ENCODE results near the gene CSF2.

DNA sequence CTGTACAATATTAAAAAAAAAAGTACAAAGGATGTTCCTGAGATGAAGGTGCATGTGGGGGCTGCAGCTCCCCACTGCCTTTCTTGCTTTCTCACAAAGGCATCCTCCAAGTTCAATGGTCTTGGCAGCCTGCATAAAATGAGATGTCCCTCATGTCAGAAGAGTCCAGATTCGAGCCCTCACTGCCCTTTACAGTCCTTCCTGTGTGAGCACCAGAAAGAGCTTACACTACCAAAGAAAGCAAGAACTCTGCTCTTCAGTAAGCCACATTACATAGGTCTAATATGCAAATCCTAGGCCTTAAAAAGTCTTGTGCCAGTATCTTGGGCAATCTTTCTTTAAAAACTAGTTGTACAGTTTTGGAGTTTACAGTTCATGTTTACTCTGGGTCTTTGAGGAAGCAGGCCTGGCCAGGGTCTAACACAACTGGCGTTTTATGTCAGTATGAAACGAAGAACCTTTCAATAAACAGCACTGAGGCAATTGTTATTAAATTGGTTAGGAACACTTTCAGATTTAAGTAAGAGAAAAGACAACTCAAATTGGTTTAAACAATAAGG is 36.0 kb downstream of the CSF2 start:
- TF ChIP-seq, protein P1, sequence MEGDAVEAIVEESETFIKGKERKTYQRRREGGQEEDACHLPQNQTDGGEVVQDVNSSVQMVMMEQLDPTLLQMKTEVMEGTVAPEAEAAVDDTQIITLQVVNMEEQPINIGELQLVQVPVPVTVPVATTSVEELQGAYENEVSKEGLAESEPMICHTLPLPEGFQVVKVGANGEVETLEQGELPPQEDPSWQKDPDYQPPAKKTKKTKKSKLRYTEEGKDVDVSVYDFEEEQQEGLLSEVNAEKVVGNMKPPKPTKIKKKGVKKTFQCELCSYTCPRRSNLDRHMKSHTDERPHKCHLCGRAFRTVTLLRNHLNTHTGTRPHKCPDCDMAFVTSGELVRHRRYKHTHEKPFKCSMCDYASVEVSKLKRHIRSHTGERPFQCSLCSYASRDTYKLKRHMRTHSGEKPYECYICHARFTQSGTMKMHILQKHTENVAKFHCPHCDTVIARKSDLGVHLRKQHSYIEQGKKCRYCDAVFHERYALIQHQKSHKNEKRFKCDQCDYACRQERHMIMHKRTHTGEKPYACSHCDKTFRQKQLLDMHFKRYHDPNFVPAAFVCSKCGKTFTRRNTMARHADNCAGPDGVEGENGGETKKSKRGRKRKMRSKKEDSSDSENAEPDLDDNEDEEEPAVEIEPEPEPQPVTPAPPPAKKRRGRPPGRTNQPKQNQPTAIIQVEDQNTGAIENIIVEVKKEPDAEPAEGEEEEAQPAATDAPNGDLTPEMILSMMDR (conservative IDR thresholded peaks at IDR 0.05; ENCODE audit: low read length), result no peak
- no peak for TF ChIP-seq EZH2phosphoT487 (IDR thresholded peaks at IDR 0.05; ENCODE audit: borderline replicate concordance)
